GM18873 (cell line): ENCODE results near the gene FDXR.
A peak's percentile ranks its signal among the peaks of the same experiment; 100 is the strongest.
"Not testable (repeated sequence)": the region's sequence is repeated elsewhere in the genome, so short reads cannot be mapped to it uniquely, and the experiment has no call there.

ENCODE experiments used
- ATAC-seq: cut with Tn5 transposase; IDR thresholded peaks from one replicate; pipeline ENCODE4 v1.9.1; 2021; ENCODE audit warnings: mild to moderate bottlenecking, moderate library complexity, moderate number of reproducible peaks; ENCODE audit not compliant: unreplicated experiment, low FRiP score

The FDXR gene

GRCh38 chr17:74874615-74875037 is 1.8 kb upstream of the FDXR start:
- no peak for ATAC-seq

- ATAC-seq: no peak
Measured at GRCh38 chr17:74873874-74874614, 1.2 kb upstream of the FDXR start.

- peak; percentile 90 for ATAC-seq
Measured at GRCh38 chr17:74873037-74873873, 461 bp upstream of the FDXR start.

- no peak for ATAC-seq
Measured at GRCh38 chr17:74871356-74872076, 1.3 kb downstream of the FDXR start.

GRCh38 chr17:74870512-74870911 is 2.3 kb downstream of the FDXR start:
- ATAC-seq: no peak

GRCh38 chr17:74870028-74870427 is 2.8 kb downstream of the FDXR start:
- not testable (repeated sequence) for ATAC-seq

GRCh38 chr17:74868908-74869255 is 3.9 kb downstream of the FDXR start:
- no peak for ATAC-seq

- no peak for ATAC-seq
Measured at GRCh38 chr17:74868251-74868907, 4.4 kb downstream of the FDXR start.

- no peak for ATAC-seq
Measured at GRCh38 chr17:74866198-74866835, 6.5 kb downstream of the FDXR start.

- no peak for ATAC-seq
Measured at GRCh38 chr17:74865504-74866197, 7.1 kb downstream of the FDXR start.

GRCh38 chr17:74864866-74865395 is 7.9 kb downstream of the FDXR start:
- ATAC-seq: no peak

- ATAC-seq: no peak
Measured at GRCh38 chr17:74864297-74864865, 8.4 kb downstream of the FDXR start.

- ATAC-seq: no peak
Measured at GRCh38 chr17:74863420-74864296, 9.1 kb downstream of the FDXR start.

GRCh38 chr17:74862919-74863318 is 9.9 kb downstream of the FDXR start:
- no peak for ATAC-seq

- no peak for ATAC-seq
Measured at GRCh38 chr17:74862108-74862901, 10.5 kb downstream of the FDXR start.

GRCh38 chr17:74861662-74862107 is 11.1 kb downstream of the FDXR start:
- no peak for ATAC-seq
